Small intestine (tissue), 7 donors: ENCODE data around the gene TBC1D14. TPM values are rescaled to one million over a fixed set of nuclear protein-coding genes. Genes with fewer than 3 reads are reported as not detected.

Source experiments
- DNase-seq, 2 donors: peaks; one replicate each; pipeline versions ENCODE4 v3.0.0 to v3.0.0-alpha.2; 2013
- FAIRE-seq: peaks from 2 replicates; lab custom pipeline; 2012; peaks lifted over from hg19 to GRCh38; lab: Jason Lieb, UNC
- H3K27ac ChIP-seq, 3 donors: one replicate each; pipeline ENCODE4 v1.5.1; 2013; ENCODE audit warnings: low read length in 2 of 3, mild to moderate bottlenecking in 2 of 3, control low read depth in 1 of 3, inconsistent platforms in 1 of 3, low read depth in 1 of 3, moderate library complexity in 1 of 3
- H3K27me3 ChIP-seq, 3 donors: one replicate each; pipeline ENCODE4 v1.6.1; 2013; ENCODE audit warnings: low read length in 3 of 3, inconsistent platforms in 1 of 3; ENCODE audit not compliant: control insufficient read depth in 3 of 3, insufficient read depth in 3 of 3
- H3K36me3 ChIP-seq, 3 donors: one replicate each; pipeline ENCODE4 v1.6.1; 2013; ENCODE audit warnings: low read length in 3 of 3, inconsistent platforms in 1 of 3, low read depth in 1 of 3, mild to moderate bottlenecking in 1 of 3, moderate library complexity in 1 of 3; ENCODE audit not compliant: control insufficient read depth in 3 of 3, insufficient read depth in 2 of 3
- H3K4me1 ChIP-seq, 3 donors: one replicate each; pipeline ENCODE4 v1.6.1; 2013; ENCODE audit warnings: low read length in 2 of 3, inconsistent platforms in 1 of 3, low read depth in 1 of 3, mild to moderate bottlenecking in 1 of 3, moderate library complexity in 1 of 3; ENCODE audit not compliant: control insufficient read depth in 3 of 3, insufficient read depth in 2 of 3
- H3K4me3 ChIP-seq, 3 donors: one replicate each; pipeline ENCODE4 v1.5.1; 2013; ENCODE audit warnings: low read length in 3 of 3, control low read depth in 1 of 3, inconsistent platforms in 1 of 3, low read depth in 1 of 3, mild to moderate bottlenecking in 1 of 3, moderate library complexity in 1 of 3
- H3K9me3 ChIP-seq, 2 donors: one replicate each; pipeline ENCODE4 v1.6.1; 2013; ENCODE audit warnings: low read depth in 1 of 2, low read length in 1 of 2; ENCODE audit not compliant: control insufficient read depth in 2 of 2, insufficient read depth in 1 of 2
- WGBS, 3 donors: extraction: QIAGEN DNeasy Blood & Tissue Kit; methylation state at CpG; one replicate each; pipeline ENCODE4 v1.1.7; 2013; 5-methylcytosine and 5-hydroxymethylcytosine counted together
- polyA plus RNA-seq, 4 donors: library from polyadenylated mRNA; stranded (reverse) in 3 of 4; unstranded in 1 of 4; fragments of 200-250 nt in 3 of 4; fragments of 120-200 nt in 1 of 4; gene quantifications; one replicate each; pipeline versions ENCODE4 v1.2.1 to v1.2.3, GENCODE V29; 2013
- donor health status: healthy with polysubstance abuse.
- donor health status: control.
- donor health status: control.
- donor health status: Bipolar disorder and iron deficiency.
- donor health status: healthy.

The TBC1D14 gene
- polyA plus RNA-seq, 4 donors, result 16.8 to 57.8 (median 25.2) TPM

GRCh38 chr4:6996481-6996880 lies 86.9 kb downstream of the TBC1D14 start:
- Histone ChIP-seq H3K4me3 (no peak overlapping the region), H3K27me3 (no peaks in the 10 kb centered on the region), H3K27ac (no peak overlapping the region), H3K4me1 (peaks cover 0 to 19% (median 0%) of the 10 kb centered on the region in 3 donors), H3K36me3 (peaks cover 11 to 74% (median 12%) of the 10 kb centered on the region in 3 donors), H3K9me3 (no peaks in the 10 kb centered on the region)
- WGBS, 3 donors, result 95 to 97% (median 96%) methylated on average over 12 of the region's 12 CpGs
- FAIRE-seq (no peak), DNase-seq (no peak)

- H3K27me3 ChIP-seq, result no peaks in the 10 kb centered on the region
- no peak overlapping the region for H3K27ac ChIP-seq
- FAIRE-seq, result no peak
- no peak for DNase-seq
- no peaks in the 10 kb centered on the region for H3K4me1 ChIP-seq
- WGBS, 3 donors, result 82 to 92% (median 89%) methylated on average over 14 of the region's 14 CpGs
- H3K36me3 ChIP-seq, result peaks cover 15 to 81% (median 15%) of the 10 kb centered on the region in 3 donors
- H3K4me3 ChIP-seq, result no peak overlapping the region
- no peaks in the 10 kb centered on the region for H3K9me3 ChIP-seq
Measured at GRCh38 chr4:6999172-7000086, 89.8 kb downstream of the TBC1D14 start.

DNA sequence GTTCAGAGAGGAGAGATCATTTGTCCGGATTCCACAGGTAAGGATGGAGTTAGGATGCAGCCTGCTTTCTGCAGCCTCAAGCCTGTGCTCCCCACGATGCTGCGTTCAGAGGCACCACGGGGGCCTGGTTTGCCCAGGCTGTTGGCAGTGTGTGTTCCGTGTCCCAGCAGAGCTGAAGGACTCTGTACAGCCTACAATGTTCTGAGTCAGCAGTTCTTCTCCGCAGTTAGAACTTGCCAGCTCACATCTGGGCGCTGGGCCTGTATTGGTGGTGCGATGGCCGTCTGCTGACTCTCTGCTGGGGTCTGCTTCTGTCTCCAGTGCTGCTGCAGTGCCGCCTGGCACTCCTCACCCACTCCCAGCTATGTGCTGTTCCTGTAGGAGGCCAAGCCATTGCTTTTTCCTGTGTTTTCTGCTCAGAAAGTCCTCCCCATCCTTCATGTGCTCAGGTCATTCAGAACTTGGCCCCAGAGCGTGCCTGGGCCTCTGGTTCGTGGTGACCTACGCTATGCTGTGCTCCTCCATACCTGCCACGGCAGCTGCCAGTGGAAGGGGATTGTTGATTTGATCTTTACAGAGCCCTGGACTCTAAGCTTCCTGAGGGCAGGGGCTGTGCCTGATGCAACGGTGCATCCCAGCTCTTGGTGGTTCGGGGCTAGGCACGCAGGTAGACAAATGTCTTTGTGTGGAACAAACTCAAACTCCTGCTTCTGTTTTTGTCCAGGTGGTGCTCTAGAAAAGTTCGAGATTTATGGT lies 91.0 kb downstream of the TBC1D14 start:
- no peaks in the 10 kb centered on the region for H3K9me3 ChIP-seq
- DNase-seq, result no peak
- no peak for FAIRE-seq
- 95 to 97% (median 96%) methylated on average over 18 of the region's 18 CpGs for WGBS, 3 donors
- peaks cover 15 to 80% (median 15%) of the 10 kb centered on the region in 3 donors for H3K36me3 ChIP-seq
- H3K27me3 ChIP-seq, result no peaks in the 10 kb centered on the region
- no peaks in the 10 kb centered on the region for H3K4me1 ChIP-seq
- H3K27ac ChIP-seq, result no peak overlapping the region
- H3K4me3 ChIP-seq, result no peak overlapping the region

GRCh38 chr4:7001271-7001670 lies 91.6 kb downstream of the TBC1D14 start:
- H3K4me1 ChIP-seq, result peaks cover 0 to under 1% (median 0%) of the 10 kb centered on the region in 3 donors
- H3K27me3 ChIP-seq, result no peaks in the 10 kb centered on the region
- H3K4me3 ChIP-seq, result no peak overlapping the region
- H3K36me3 ChIP-seq, result peaks cover 13 to 78% (median 15%) of the 10 kb centered on the region in 3 donors
- no peak overlapping the region for H3K27ac ChIP-seq
- DNase-seq (no peak), FAIRE-seq (no peak)
- H3K9me3 ChIP-seq, result no peaks in the 10 kb centered on the region
- WGBS, 3 donors, result 80 to 90% (median 87%) methylated on average over 7 of the region's 7 CpGs

- H3K36me3 ChIP-seq, result peaks cover 10 to 74% (median 12%) of the 10 kb centered on the region in 3 donors
- no peak for DNase-seq
- H3K4me3 ChIP-seq, result no peak overlapping the region
- H3K4me1 ChIP-seq, result peaks cover 0 to 11% (median 0%) of the 10 kb centered on the region in 3 donors
- FAIRE-seq, result no peak
- no peak overlapping the region for H3K27ac ChIP-seq
- H3K9me3 ChIP-seq, result no peaks in the 10 kb centered on the region
- H3K27me3 ChIP-seq, result no peaks in the 10 kb centered on the region
- 92 to 97% (median 95%) methylated on average over 7 of the region's 7 CpGs for WGBS, 3 donors
Measured at GRCh38 chr4:7002336-7002735, 92.7 kb downstream of the TBC1D14 start.

DNA sequence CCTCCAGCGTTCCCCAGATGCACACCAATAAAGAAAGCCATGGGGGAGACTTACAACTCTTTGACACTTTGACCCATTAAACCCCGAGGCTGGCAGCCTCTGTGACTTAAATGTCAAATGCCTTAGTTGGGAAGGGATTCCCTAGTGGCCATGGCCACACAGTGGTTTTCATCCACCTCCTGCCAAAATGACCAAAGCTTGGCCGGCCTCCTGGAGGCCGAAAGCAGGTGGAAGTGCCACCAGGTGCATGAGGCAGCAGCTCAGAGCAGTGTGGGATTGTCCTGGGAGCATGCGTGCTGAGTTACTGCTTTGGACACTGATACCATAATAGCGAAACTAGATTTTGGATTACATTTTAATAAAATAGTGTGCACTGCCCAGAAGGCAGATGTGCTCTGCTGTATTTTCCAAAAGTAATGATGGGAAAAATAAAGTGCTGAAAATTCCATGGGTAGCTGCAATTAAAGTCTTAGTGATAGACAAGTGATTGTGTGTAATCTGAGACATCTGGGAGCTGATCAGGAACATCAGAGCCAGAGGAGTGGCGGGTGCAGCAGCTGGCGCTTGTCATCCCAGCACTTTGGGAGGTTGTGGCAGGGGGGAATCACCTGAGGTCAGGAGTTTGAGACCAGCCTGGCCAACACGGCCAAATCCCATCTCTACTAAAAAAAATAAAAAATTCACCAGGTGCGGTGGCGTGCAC lies 93.7 kb downstream of the TBC1D14 start:
- FAIRE-seq, result no peak
- peaks cover 10 to 77% (median 12%) of the 10 kb centered on the region in 3 donors for H3K36me3 ChIP-seq
- 74 to 83% (median 82%) methylated on average over 10 to 11 of the region's 11 CpGs for WGBS, 3 donors

GRCh38 chr4:7003879-7004240 lies 94.2 kb downstream of the TBC1D14 start:
- Histone ChIP-seq H3K9me3 (no peaks in the 10 kb centered on the region), H3K4me1 (peaks cover 0 to 17% (median 0%) of the 10 kb centered on the region in 3 donors), H3K27me3 (no peaks in the 10 kb centered on the region), H3K4me3 (no peak overlapping the region), H3K36me3 (peaks cover 10 to 77% (median 12%) of the 10 kb centered on the region in 3 donors), H3K27ac (no peak overlapping the region)
- 76 to 86% (median 85%) methylated on average over 8 of the region's 8 CpGs for WGBS, 3 donors
- no peak for DNase-seq
- FAIRE-seq, result no peak

More for the DNA sequence above, 93.7 kb downstream of the TBC1D14 start:
- H3K27me3 ChIP-seq, result no peaks in the 10 kb centered on the region
- DNase-seq, result no peak
- no peaks in the 10 kb centered on the region for H3K9me3 ChIP-seq
- H3K4me1 ChIP-seq, result peaks cover 0 to 17% (median 0%) of the 10 kb centered on the region in 3 donors
- no peak overlapping the region for H3K27ac ChIP-seq
- H3K4me3 ChIP-seq, result no peak overlapping the region

DNA sequence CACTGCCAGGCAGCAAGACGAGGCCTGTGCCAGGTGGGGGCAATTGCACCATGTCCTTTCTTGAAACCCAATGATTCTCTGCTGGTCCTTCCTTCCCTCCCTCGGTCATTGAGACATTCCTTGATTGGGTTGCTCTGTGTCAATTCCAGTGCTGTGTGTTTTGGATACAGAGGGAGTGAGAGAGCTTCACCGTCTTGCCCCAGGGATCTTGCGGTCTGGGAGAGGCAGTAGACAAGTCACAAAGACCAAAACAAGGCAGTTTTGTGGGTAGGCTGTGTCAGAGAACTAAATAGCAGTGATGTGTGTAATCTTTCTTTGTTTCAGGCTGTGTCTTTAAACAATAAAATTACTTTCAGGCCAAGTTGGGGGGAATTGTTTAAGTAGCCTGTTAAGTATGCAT lies 94.7 kb downstream of the TBC1D14 start:
- 86 to 94% (median 90%) methylated on average over 4 of the region's 4 CpGs for WGBS, 3 donors
- Histone ChIP-seq H3K36me3 (peaks cover 8 to 74% (median 12%) of the 10 kb centered on the region in 3 donors), H3K4me1 (peaks cover 0 to 17% (median 0%) of the 10 kb centered on the region in 3 donors), H3K27me3 (no peaks in the 10 kb centered on the region), H3K9me3 (no peaks in the 10 kb centered on the region), H3K27ac (no peak overlapping the region), H3K4me3 (no peak overlapping the region)
- FAIRE-seq (no peak), DNase-seq (no peak)
